ENCODE results near the gene C2orf92.

Gene C2orf92

DNA sequence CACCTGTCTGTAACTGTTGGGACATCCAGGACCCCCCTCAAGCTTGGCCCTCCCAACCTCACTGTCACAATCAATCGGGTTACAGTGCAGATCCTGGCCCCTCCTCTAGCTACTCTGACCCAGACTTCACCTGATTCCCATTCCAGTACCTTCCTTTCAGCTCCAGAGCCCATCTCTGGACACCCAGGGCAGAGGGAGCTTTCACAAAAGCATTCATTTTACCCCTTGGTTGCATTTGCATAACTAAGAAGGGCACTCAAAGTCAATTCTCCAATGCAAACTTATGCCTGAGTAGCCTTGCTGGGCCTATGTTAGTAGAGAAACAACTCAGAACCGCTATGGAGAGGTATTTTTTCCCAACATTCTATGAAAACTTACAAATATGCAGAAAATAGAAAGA, 51.2 kb downstream of the C2orf92 start:
- ChIA-PET POLR2A (no interaction called here), CTCF (no interaction called here)
- TF ChIP-seq, protein P1, sequence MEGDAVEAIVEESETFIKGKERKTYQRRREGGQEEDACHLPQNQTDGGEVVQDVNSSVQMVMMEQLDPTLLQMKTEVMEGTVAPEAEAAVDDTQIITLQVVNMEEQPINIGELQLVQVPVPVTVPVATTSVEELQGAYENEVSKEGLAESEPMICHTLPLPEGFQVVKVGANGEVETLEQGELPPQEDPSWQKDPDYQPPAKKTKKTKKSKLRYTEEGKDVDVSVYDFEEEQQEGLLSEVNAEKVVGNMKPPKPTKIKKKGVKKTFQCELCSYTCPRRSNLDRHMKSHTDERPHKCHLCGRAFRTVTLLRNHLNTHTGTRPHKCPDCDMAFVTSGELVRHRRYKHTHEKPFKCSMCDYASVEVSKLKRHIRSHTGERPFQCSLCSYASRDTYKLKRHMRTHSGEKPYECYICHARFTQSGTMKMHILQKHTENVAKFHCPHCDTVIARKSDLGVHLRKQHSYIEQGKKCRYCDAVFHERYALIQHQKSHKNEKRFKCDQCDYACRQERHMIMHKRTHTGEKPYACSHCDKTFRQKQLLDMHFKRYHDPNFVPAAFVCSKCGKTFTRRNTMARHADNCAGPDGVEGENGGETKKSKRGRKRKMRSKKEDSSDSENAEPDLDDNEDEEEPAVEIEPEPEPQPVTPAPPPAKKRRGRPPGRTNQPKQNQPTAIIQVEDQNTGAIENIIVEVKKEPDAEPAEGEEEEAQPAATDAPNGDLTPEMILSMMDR (IDR thresholded peaks at IDR 0.05; ENCODE audit: insufficient read depth, low read length, missing control alignments): no peak
- DNase-seq (ENCODE audit: low read depth, low spot score): no peak
- no peak overlapping the region for H3K4me3 ChIP-seq (ENCODE audit: low read depth, low read length)

DNA sequence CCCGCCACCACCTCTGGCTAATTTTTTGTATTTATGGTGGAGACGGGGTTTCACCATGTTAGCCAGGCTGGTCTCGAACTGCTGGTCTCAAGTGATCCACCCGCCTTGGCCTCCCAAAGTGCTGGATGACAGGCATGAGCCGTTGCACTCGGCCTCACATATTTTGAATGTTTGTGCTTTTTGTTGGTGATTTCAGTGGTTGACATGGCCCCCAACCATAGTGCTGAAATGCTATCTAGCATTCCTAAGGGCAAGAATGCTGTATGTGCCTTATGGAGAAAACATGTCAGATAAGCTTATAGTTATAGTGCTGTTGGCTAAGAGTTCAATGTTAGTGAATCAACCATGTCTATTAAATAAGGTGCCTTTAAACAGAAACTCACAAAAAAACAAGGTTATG, 52.7 kb downstream of the C2orf92 start:
- no peak for DNase-seq (ENCODE audit: low read depth, low spot score)
- POLR2A ChIA-PET: no interaction called here
- CTCF ChIA-PET: interaction anchor here (1.2 kb wide), 1 partner anchor 22 kb away, joined by 4 read pairs; no protein-coding TSS in a partner anchor
- H3K4me3 ChIP-seq (ENCODE audit: low read depth, low read length): no peak overlapping the region
- TF ChIP-seq, protein P1 (IDR thresholded peaks at IDR 0.05; ENCODE audit: insufficient read depth, low read length, missing control alignments): no peak

DNA sequence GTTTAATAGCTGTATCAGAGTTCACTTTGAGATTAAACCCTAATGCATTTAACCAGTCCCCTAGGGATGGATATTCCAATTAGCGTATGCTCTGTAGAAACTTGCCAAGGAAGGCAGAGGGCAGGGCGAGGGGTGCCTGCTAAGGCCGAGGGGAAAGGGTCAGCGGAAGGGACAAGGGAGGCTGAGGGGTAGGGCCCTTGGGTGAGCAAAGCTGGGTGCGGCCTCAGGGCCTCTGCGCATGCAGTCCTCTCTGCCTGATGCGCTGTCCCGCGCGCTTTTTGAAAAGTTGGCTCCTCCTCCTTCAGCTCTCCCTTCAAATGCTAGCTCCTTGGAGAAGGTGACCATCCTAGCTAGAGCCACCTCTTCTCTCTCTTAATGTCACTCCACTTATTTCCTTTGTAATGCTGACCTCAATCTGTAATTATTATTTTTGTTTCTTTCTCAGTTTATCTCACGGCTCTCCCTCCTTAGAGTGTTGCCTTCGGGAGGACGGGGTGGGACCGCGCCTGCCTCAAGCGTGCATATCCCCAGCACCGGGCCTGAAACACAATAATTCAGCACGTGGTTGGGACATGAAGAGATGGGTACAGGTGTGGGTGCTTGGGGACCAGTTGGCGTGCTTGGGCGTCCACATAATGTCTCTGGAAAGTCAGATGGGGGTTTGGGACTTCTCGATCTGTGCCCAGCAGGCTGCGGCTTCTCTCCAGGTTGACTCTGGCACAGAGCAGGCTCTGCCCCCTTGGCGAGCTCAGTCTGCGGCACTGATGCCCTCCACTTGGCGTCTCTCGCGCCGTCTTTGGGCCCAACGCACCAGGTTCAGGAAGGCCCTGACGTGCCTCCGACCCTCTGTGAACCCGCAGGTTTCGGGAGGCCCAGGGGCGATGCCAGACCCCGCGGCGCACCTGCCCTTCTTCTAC, 53.9 kb downstream of the C2orf92 start:
- TF ChIP-seq, protein P1 (IDR thresholded peaks at IDR 0.05; ENCODE audit: insufficient read depth, low read length, missing control alignments): no peak
- H3K4me3 ChIP-seq (ENCODE audit: low read depth, low read length): no peak overlapping the region
- ChIA-PET POLR2A (interaction anchor here (0.6 kb wide), 1 partner anchor 283 kb away, joined by 3 read pairs; no protein-coding TSS in a partner anchor), CTCF (no interaction called here)
- DNase-seq (ENCODE audit: low read depth, low spot score): no peak

DNA sequence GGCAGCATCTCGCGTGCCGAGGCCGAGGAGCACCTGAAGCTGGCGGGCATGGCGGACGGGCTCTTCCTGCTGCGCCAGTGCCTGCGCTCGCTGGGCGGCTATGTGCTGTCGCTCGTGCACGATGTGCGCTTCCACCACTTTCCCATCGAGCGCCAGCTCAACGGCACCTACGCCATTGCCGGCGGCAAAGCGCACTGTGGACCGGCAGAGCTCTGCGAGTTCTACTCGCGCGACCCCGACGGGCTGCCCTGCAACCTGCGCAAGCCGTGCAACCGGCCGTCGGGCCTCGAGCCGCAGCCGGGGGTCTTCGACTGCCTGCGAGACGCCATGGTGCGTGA, 54.5 kb downstream of the C2orf92 start:
- TF ChIP-seq, protein P1 (IDR thresholded peaks at IDR 0.05; ENCODE audit: insufficient read depth, low read length, missing control alignments): no peak
- DNase-seq (ENCODE audit: low read depth, low spot score): no peak
- no peak overlapping the region for H3K4me3 ChIP-seq (ENCODE audit: low read depth, low read length)
- ChIA-PET CTCF (no interaction called here), POLR2A (no interaction called here)

DNA sequence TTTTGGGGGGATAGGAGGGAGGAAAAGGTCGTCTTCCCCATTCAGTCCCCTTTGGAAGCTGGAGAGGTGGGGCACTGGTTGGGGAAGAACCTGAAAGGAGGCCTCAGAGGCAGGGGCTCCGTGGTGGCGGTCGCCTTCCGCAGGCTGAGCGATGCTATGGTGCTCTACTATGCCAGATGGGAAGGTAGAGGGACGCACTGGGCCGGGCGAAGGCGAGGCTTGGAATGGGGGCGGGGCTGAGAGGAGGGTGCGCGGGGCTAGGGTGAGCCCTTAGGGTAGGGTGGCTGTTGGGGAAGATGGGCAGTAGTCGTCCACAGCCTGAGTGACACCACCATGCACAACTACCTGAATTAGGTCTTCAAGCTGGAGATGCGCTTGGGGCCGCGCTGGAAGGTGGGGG, 55.0 kb downstream of the C2orf92 start:
- H3K4me3 ChIP-seq (ENCODE audit: low read depth, low read length): no peak overlapping the region
- ChIA-PET POLR2A (no interaction called here), CTCF (no interaction called here)
- no peak for DNase-seq (ENCODE audit: low read depth, low spot score)
- TF ChIP-seq, protein P1 (IDR thresholded peaks at IDR 0.05; ENCODE audit: insufficient read depth, low read length, missing control alignments): no peak

DNA sequence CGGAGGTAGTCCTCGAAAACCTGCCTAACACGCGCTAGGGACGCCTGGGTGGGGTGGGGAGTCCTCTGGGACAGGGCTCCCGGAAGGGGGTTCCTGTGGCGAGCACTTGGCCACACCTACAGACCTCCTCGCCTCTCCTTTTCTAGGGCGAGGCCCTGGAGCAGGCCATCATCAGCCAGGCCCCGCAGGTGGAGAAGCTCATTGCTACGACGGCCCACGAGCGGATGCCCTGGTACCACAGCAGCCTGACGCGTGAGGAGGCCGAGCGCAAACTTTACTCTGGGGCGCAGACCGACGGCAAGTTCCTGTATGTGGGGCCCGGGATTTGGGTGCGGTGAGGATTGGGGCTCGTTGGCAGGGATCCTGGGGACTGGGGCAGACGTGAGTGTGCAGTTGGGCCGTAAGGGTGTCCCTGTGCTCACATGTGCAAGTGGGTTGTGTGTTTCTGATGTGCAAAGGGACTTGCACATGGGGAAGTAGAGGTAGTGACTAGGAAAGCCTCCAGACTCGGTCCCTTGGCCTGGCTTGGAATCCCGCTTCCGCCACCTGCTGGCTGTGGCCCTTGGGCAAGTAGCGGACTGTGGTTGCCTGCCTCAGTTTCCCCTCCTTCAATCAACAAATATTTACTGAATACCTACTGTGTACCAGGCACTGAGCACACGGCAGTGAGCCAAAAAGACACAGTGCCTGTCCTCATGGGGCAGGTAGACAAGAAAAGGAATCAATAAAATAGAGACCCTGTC, 55.6 kb downstream of the C2orf92 start:
- no peak for DNase-seq (ENCODE audit: low read depth, low spot score)
- ChIA-PET CTCF (interaction anchor here (3.2 kb wide), 1 partner anchor 15 kb away, joined by 18 read pairs; no protein-coding TSS in a partner anchor), POLR2A (no interaction called here)
- TF ChIP-seq, protein P1 (IDR thresholded peaks at IDR 0.05; ENCODE audit: insufficient read depth, low read length, missing control alignments): no peak
- no peak overlapping the region for H3K4me3 ChIP-seq (ENCODE audit: low read depth, low read length)
